ENCODE results near the gene ADORA2A. TPM values are rescaled to one million over a fixed set of nuclear protein-coding genes. Genes with fewer than 3 reads are reported as not detected.

ADORA2A gene
- total RNA-seq, 1 donor from 2014 or later: not detected

GRCh38 chr22:24421428-24421931 is 5.9 kb upstream of the ADORA2A start:
- no peak for DNase-seq (ENCODE audit: low read depth)
- no peak overlapping the region for H3K4me3 ChIP-seq (ENCODE audit: low read depth, low read length)
- TF ChIP-seq CTCF (conservative IDR thresholded peaks at IDR 0.05; ENCODE audit: low read depth, low read length): peak; percentile 40

GRCh38 chr22:24422102-24422665 is 5.2 kb upstream of the ADORA2A start:
- no peak for TF ChIP-seq CTCF (conservative IDR thresholded peaks at IDR 0.05; ENCODE audit: low read depth, low read length)
- no peak overlapping the region for H3K4me3 ChIP-seq (ENCODE audit: low read depth, low read length)
- DNase-seq (ENCODE audit: low read depth): no peak

- peak; percentile 64 for TF ChIP-seq CTCF (conservative IDR thresholded peaks at IDR 0.05; ENCODE audit: low read depth, low read length)
- DNase-seq (ENCODE audit: low read depth): no peak
- H3K4me3 ChIP-seq (ENCODE audit: low read depth, low read length): peak overlapping the region; percentile 34
These were observed 3.8 kb upstream of the ADORA2A start for GRCh38 chr22:24423519-24424000.

GRCh38 chr22:24424001-24424900 is 3.1 kb upstream of the ADORA2A start:
- no peak for DNase-seq (ENCODE audit: low read depth)
- H3K4me3 ChIP-seq (ENCODE audit: low read depth, low read length): peak overlapping the region; percentile 51
- no peak for TF ChIP-seq CTCF (conservative IDR thresholded peaks at IDR 0.05; ENCODE audit: low read depth, low read length)

- DNase-seq (ENCODE audit: low read depth): no peak
- TF ChIP-seq CTCF (conservative IDR thresholded peaks at IDR 0.05; ENCODE audit: low read depth, low read length): no peak
- no peak overlapping the region for H3K4me3 ChIP-seq (ENCODE audit: low read depth, low read length)
These were observed 2.3 kb upstream of the ADORA2A start for GRCh38 chr22:24424901-24425775.

GRCh38 chr22:24426436-24426835 is 963 bp upstream of the ADORA2A start:
- no peak for TF ChIP-seq CTCF (conservative IDR thresholded peaks at IDR 0.05; ENCODE audit: low read depth, low read length)
- H3K4me3 ChIP-seq (ENCODE audit: low read depth, low read length): no peak overlapping the region
- DNase-seq (ENCODE audit: low read depth): no peak
